Measurements from ENCODE around the gene LRP8. TPM values are rescaled to one million over a fixed set of nuclear protein-coding genes. Genes with fewer than 3 reads are reported as not detected.

The LRP8 gene
- polyA plus RNA-seq, 1 donor (not counting 4 experiments of a cell fraction or from before 2014, with no cell fraction given), result 31.0 TPM

GRCh38 chr1:53244141-53244540, 83.7 kb downstream of the LRP8 start:
- peaks cover 1% of the 10 kb centered on the region for H3K4me1 ChIP-seq (ENCODE audit: control insufficient read depth, extremely low read depth, insufficient read depth, low read length)
- H3K27me3 ChIP-seq (ENCODE audit: control insufficient read depth, extremely low read depth, insufficient read depth, low read length), result no peaks in the 10 kb centered on the region
- TF ChIP-seq EZH2 (IDR thresholded peaks at IDR 0.05; ENCODE audit: low read length) (no peak), CTCF (optimal IDR thresholded peaks at IDR 0.05 in 1 of 3, IDR thresholded peaks at IDR 0.05 in 1 of 3, conservative IDR thresholded peaks at IDR 0.05 in 1 of 3; ENCODE audit: extremely low read depth in 1 of 3, insufficient read depth in 2 of 3, low read length in 3 of 3) (no peak)
- no peaks in the 10 kb centered on the region for H3K79me2 ChIP-seq (ENCODE audit: control insufficient read depth, insufficient read depth, low read length)
- FAIRE-seq, result no peak
- H3K4me2 ChIP-seq (ENCODE audit: control insufficient read depth, extremely low read depth, insufficient read depth, low read depth, low read length), result no peak overlapping the region
- no peaks in the 10 kb centered on the region for H3K9me3 ChIP-seq (ENCODE audit: control insufficient read depth, low read depth, low read length)
- no peak overlapping the region for H2AFZ ChIP-seq (ENCODE audit: control insufficient read depth, low read length)
- no peak overlapping the region for H3K27ac ChIP-seq (ENCODE audit: control insufficient read depth, insufficient read depth, low read length)
- peaks cover 3 to 12% of the 10 kb centered on the region in 2 experiments for H3K36me3 ChIP-seq (ENCODE audit: control insufficient read depth in 2 of 2, extremely low read depth in 1 of 2, insufficient read depth in 2 of 2, low read length in 2 of 2)
- H3K4me3 ChIP-seq (ENCODE audit: control insufficient read depth in 2 of 3, extremely low read depth in 1 of 3, insufficient read depth in 2 of 3, low read depth in 1 of 3, low read length in 3 of 3), result no peak overlapping the region
- DNase-seq (ENCODE audit: low read depth, low spot score), result no peak
- H3K9me1 ChIP-seq (ENCODE audit: control insufficient read depth, extremely low read depth, insufficient read depth, low read length), result no peaks in the 10 kb centered on the region
- dilution Hi-C loops (cut with MboI; ENCODE audit: extremely low pct_ligation_motif_present, low sequenced_read_pairs), result no loop called here
- H3K9ac ChIP-seq (ENCODE audit: control insufficient read depth, extremely low read depth, insufficient read depth, low read length), result no peak overlapping the region
- no peaks in the 10 kb centered on the region for H4K20me1 ChIP-seq (ENCODE audit: control insufficient read depth, extremely low read depth, insufficient read depth, low read length)

GRCh38 chr1:53242381-53242780, 85.5 kb downstream of the LRP8 start:
- H2AFZ ChIP-seq (ENCODE audit: control insufficient read depth, low read length), result no peak overlapping the region
- H3K27ac ChIP-seq (ENCODE audit: control insufficient read depth, insufficient read depth, low read length), result no peak overlapping the region
- H3K4me3 ChIP-seq (ENCODE audit: control insufficient read depth in 2 of 3, extremely low read depth in 1 of 3, insufficient read depth in 2 of 3, low read depth in 1 of 3, low read length in 3 of 3), result no peak overlapping the region
- TF ChIP-seq EZH2 (IDR thresholded peaks at IDR 0.05; ENCODE audit: low read length) (no peak), CTCF (optimal IDR thresholded peaks at IDR 0.05 in 1 of 3, IDR thresholded peaks at IDR 0.05 in 1 of 3, conservative IDR thresholded peaks at IDR 0.05 in 1 of 3; ENCODE audit: extremely low read depth in 1 of 3, insufficient read depth in 2 of 3, low read length in 3 of 3) (no peak)
- no peak for FAIRE-seq
- H3K36me3 ChIP-seq (ENCODE audit: control insufficient read depth in 2 of 2, extremely low read depth in 1 of 2, insufficient read depth in 2 of 2, low read length in 2 of 2), result peaks cover 0 to 12% of the 10 kb centered on the region in 2 experiments
- no peaks in the 10 kb centered on the region for H3K27me3 ChIP-seq (ENCODE audit: control insufficient read depth, extremely low read depth, insufficient read depth, low read length)
- dilution Hi-C loops (cut with MboI; ENCODE audit: extremely low pct_ligation_motif_present, low sequenced_read_pairs), result no loop called here
- no peak for DNase-seq (ENCODE audit: low read depth, low spot score)
- H3K9me1 ChIP-seq (ENCODE audit: control insufficient read depth, extremely low read depth, insufficient read depth, low read length), result no peaks in the 10 kb centered on the region
- peaks cover 7% of the 10 kb centered on the region for H3K4me1 ChIP-seq (ENCODE audit: control insufficient read depth, extremely low read depth, insufficient read depth, low read length)
- no peak overlapping the region for H3K9ac ChIP-seq (ENCODE audit: control insufficient read depth, extremely low read depth, insufficient read depth, low read length)
- H3K4me2 ChIP-seq (ENCODE audit: control insufficient read depth, extremely low read depth, insufficient read depth, low read depth, low read length), result no peak overlapping the region
- no peaks in the 10 kb centered on the region for H4K20me1 ChIP-seq (ENCODE audit: control insufficient read depth, extremely low read depth, insufficient read depth, low read length)
- no peaks in the 10 kb centered on the region for H3K9me3 ChIP-seq (ENCODE audit: control insufficient read depth, low read depth, low read length)
- H3K79me2 ChIP-seq (ENCODE audit: control insufficient read depth, insufficient read depth, low read length), result peaks cover 10% of the 10 kb centered on the region
